ENCODE results near the gene APOF.

Gene APOF

GRCh38 chr12:56315622-56316473 lies 46.8 kb downstream of the APOF start, which contains the start of gene CNPY2:
Gene CNPY2, minus strand, starts transcription at chr12:56315988. Its CDS starts 771 bp downstream, at chr12:56315217.
- intact Hi-C loops (cut with DNase I; ENCODE audit: low total_unique reads), result no loop called here
- H3K27me3 ChIP-seq, result no peaks in the 10 kb centered on the region
- H3K4me1 ChIP-seq, result peaks cover 0 to 17% (median 15%) of the 10 kb centered on the region in 4 donors
- H3K36me3 ChIP-seq, result peaks cover 0 to 58% (median 22%) of the 10 kb centered on the region in 3 donors
- peak in 1 of 2 experiments; percentile 11 for TF ChIP-seq CTCF (IDR thresholded peaks at IDR 0.05)
- peak within 1 kb of the TSS; percentile 85 to 91 for H3K27ac ChIP-seq
- no peaks in the 10 kb centered on the region for H3K9me3 ChIP-seq
- peak; percentile 97 to 98 for DNase-seq
- H3K4me3 ChIP-seq, result peak within 1 kb of the TSS; percentile 64 to 77

GRCh38 chr12:56315249-56315621 lies 47.4 kb downstream of the APOF start:
- peak overlapping the region; percentile 85 to 91 for H3K27ac ChIP-seq
- no peak for TF ChIP-seq CTCF (IDR thresholded peaks at IDR 0.05)
- H3K4me1 ChIP-seq, result peaks cover 0 to 17% (median 15%) of the 10 kb centered on the region in 4 donors
- H3K36me3 ChIP-seq, result peaks cover 0 to 59% (median 26%) of the 10 kb centered on the region in 3 donors
- no peaks in the 10 kb centered on the region for H3K27me3 ChIP-seq
- no peaks in the 10 kb centered on the region for H3K9me3 ChIP-seq
- peak overlapping the region; percentile 64 to 77 for H3K4me3 ChIP-seq
- DNase-seq, result no peak
- intact Hi-C loops (cut with DNase I; ENCODE audit: low total_unique reads), result no loop called here

GRCh38 chr12:56311003-56311402 lies 51.7 kb downstream of the APOF start:
- H3K27me3 ChIP-seq, result no peaks in the 10 kb centered on the region
- peaks cover 7 to 72% (median 37%) of the 10 kb centered on the region in 3 donors for H3K36me3 ChIP-seq
- H3K9me3 ChIP-seq, result no peaks in the 10 kb centered on the region
- H3K4me3 ChIP-seq, result no peak overlapping the region
- peaks cover 0 to 11% (median 10%) of the 10 kb centered on the region in 4 donors for H3K4me1 ChIP-seq
- no peak for TF ChIP-seq CTCF (IDR thresholded peaks at IDR 0.05)
- no peak overlapping the region for H3K27ac ChIP-seq
- no peak for DNase-seq
- intact Hi-C loops (cut with DNase I; ENCODE audit: low total_unique reads), result no loop called here

All from tibial artery (tissue), 4 donors.